Measurements from ENCODE around the gene TRIM2. TPM values are rescaled to one million over a fixed set of nuclear protein-coding genes. Genes with fewer than 3 reads are reported as not detected.

The TRIM2 gene
- total RNA-seq, 2 experiments from 2014 or later: 0.06 to 0.29 TPM

DNA sequence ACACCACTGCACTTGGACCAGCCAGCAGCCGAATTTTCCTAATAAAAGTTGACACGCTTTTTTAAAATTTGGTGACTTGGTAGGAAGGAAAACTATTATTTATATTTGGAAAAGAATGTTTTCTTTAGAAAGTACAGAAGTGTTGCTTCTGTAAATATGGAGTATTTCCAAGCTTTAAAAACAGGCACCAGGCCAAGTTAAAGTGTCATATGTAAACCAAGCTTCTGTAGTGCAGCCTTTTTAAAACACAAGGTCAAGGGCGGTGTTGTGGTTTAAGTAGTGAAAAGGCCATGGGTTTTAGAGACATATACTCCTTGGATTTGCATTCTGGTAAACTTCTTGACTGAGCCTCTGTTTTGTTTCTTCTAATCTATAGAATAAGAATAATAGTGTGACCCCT, 62.7 kb downstream of the TRIM2 start:
- Histone ChIP-seq H4K20me1 (ENCODE audit: insufficient read depth, low read length) (no peaks in the 10 kb centered on the region), H3K4me3 (ENCODE audit: low read depth, low read length, poor library complexity, severe bottlenecking) (no peak overlapping the region), H3K36me3 (ENCODE audit: insufficient read depth, low read length) (no peaks in the 10 kb centered on the region), H3K4me2 (ENCODE audit: low read length) (no peak overlapping the region), H2AFZ (ENCODE audit: low read length) (no peak overlapping the region), H3K4me1 (ENCODE audit: insufficient read depth, low read length, poor library complexity, severe bottlenecking) (no peaks in the 10 kb centered on the region), H3K9me3 (ENCODE audit: low read length) (no peaks in the 10 kb centered on the region), H3K79me2 (ENCODE audit: insufficient read depth, low read depth, low read length) (no peaks in the 10 kb centered on the region), H3K9me2 (ENCODE audit: insufficient read depth, low read length) (no peaks in the 10 kb centered on the region), H3K27ac (ENCODE audit: low read depth, low read length, poor library complexity, severe bottlenecking) (no peak overlapping the region)
- intact Hi-C loops (cut with micrococcal nuclease; ENCODE audit: unreplicated experiment): no loop called here
- TF ChIP-seq EZH2phosphoT487 (IDR thresholded peaks at IDR 0.05; ENCODE audit: borderline replicate concordance, low read depth, low read length): no peak
- TF ChIP-seq, protein P1, sequence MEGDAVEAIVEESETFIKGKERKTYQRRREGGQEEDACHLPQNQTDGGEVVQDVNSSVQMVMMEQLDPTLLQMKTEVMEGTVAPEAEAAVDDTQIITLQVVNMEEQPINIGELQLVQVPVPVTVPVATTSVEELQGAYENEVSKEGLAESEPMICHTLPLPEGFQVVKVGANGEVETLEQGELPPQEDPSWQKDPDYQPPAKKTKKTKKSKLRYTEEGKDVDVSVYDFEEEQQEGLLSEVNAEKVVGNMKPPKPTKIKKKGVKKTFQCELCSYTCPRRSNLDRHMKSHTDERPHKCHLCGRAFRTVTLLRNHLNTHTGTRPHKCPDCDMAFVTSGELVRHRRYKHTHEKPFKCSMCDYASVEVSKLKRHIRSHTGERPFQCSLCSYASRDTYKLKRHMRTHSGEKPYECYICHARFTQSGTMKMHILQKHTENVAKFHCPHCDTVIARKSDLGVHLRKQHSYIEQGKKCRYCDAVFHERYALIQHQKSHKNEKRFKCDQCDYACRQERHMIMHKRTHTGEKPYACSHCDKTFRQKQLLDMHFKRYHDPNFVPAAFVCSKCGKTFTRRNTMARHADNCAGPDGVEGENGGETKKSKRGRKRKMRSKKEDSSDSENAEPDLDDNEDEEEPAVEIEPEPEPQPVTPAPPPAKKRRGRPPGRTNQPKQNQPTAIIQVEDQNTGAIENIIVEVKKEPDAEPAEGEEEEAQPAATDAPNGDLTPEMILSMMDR (conservative IDR thresholded peaks at IDR 0.05; ENCODE audit: low read length): no peak
- ChIA-PET CTCF (ENCODE audit: unreplicated experiment) (no interaction called here), POLR2A (no interaction called here)
- DNase-seq (ENCODE audit: low spot score): no peak
- BruUV-seq (replicated peaks): no TSS peak

DNA sequence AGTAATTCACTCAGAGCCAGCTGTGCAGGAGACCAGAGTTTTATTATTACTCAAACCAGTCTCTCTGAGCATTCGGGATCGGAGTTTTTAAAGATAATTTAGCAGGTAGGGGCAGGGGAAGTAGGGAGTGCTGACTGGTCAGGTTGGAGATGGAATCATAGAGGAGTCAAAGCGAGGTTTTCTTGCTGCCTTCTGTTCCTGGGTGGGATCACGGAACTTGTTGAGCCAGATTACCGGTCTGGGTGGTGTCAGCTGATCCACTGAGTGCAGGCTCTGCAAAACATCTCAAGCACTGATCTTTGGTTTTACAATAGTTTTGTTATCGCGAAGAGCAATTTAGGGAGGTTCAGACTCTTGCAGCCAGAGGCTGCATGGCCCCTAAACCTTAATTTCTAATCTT, 63.6 kb downstream of the TRIM2 start:
- H3K79me2 ChIP-seq (ENCODE audit: insufficient read depth, low read depth, low read length): no peaks in the 10 kb centered on the region

DNA sequence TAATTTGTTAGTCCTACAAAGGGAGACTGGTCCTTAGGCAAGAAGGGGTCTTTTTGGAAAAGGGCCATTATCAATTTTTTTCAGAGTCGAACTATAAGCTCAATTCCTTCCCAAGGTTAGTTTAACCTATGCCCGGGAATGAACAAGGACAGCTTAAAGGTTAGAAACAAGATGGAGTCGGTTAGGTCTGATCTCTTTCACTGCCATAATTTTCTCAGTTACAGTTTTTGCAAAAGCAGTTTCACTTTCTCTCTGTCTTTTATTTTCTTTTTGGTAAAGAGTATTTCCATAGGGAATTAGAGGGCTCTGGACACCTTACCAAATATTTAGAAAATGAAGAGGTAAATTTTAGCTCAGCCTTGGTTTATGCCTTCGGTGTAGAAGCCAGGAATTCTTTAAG, 64.1 kb downstream of the TRIM2 start:
- Histone ChIP-seq H3K4me1 (ENCODE audit: insufficient read depth, low read length, poor library complexity, severe bottlenecking) (no peaks in the 10 kb centered on the region), H4K20me1 (ENCODE audit: insufficient read depth, low read length) (no peaks in the 10 kb centered on the region), H3K79me2 (ENCODE audit: insufficient read depth, low read depth, low read length) (no peaks in the 10 kb centered on the region), H3K9me2 (ENCODE audit: insufficient read depth, low read length) (no peaks in the 10 kb centered on the region), H2AFZ (ENCODE audit: low read length) (no peak overlapping the region), H3K9me3 (ENCODE audit: low read length) (no peaks in the 10 kb centered on the region), H3K36me3 (ENCODE audit: insufficient read depth, low read length) (no peaks in the 10 kb centered on the region), H3K4me2 (ENCODE audit: low read length) (no peak overlapping the region), H3K27ac (ENCODE audit: low read depth, low read length, poor library complexity, severe bottlenecking) (no peak overlapping the region), H3K4me3 (ENCODE audit: low read depth, low read length, poor library complexity, severe bottlenecking) (no peak overlapping the region)
- POLR2A ChIA-PET: interaction anchor here (0.8 to 1.0 kb wide), 2 partner anchors 8 to 77 kb away, joined by 3 to 5 read pairs; no protein-coding TSS in a partner anchor
- intact Hi-C loops (cut with micrococcal nuclease; ENCODE audit: unreplicated experiment): no loop called here
- no peak for TF ChIP-seq EZH2phosphoT487 (IDR thresholded peaks at IDR 0.05; ENCODE audit: borderline replicate concordance, low read depth, low read length)
- TF ChIP-seq, protein P1 (conservative IDR thresholded peaks at IDR 0.05; ENCODE audit: low read length): no peak
- CTCF ChIA-PET (ENCODE audit: unreplicated experiment): no interaction called here
- DNase-seq (ENCODE audit: low spot score): no peak
- no TSS peak for BruUV-seq (replicated peaks)

More for the DNA sequence above, 63.6 kb downstream of the TRIM2 start:
- TF ChIP-seq, protein P1 (conservative IDR thresholded peaks at IDR 0.05; ENCODE audit: low read length): no peak
- TF ChIP-seq EZH2phosphoT487 (IDR thresholded peaks at IDR 0.05; ENCODE audit: borderline replicate concordance, low read depth, low read length): no peak
- Histone ChIP-seq H3K9me2 (ENCODE audit: insufficient read depth, low read length) (no peaks in the 10 kb centered on the region), H3K4me3 (ENCODE audit: low read depth, low read length, poor library complexity, severe bottlenecking) (no peak overlapping the region), H3K36me3 (ENCODE audit: insufficient read depth, low read length) (no peaks in the 10 kb centered on the region), H4K20me1 (ENCODE audit: insufficient read depth, low read length) (no peaks in the 10 kb centered on the region), H3K9me3 (ENCODE audit: low read length) (no peaks in the 10 kb centered on the region), H2AFZ (ENCODE audit: low read length) (no peak overlapping the region), H3K27ac (ENCODE audit: low read depth, low read length, poor library complexity, severe bottlenecking) (no peak overlapping the region), H3K4me1 (ENCODE audit: insufficient read depth, low read length, poor library complexity, severe bottlenecking) (no peaks in the 10 kb centered on the region), H3K4me2 (ENCODE audit: low read length) (no peak overlapping the region)
- DNase-seq (ENCODE audit: low spot score): no peak
- BruUV-seq (replicated peaks): no TSS peak
- ChIA-PET CTCF (ENCODE audit: unreplicated experiment) (no interaction called here), POLR2A (interaction anchor here (0.8 to 1.0 kb wide), 2 partner anchors 9 to 76 kb away, joined by 3 to 5 read pairs; no protein-coding TSS in a partner anchor)
- intact Hi-C loops (cut with micrococcal nuclease; ENCODE audit: unreplicated experiment): no loop called here
